Lung microvascular endothelial cell (primary cell): Measurements from ENCODE around the gene ARHGEF40. TPM values are rescaled to one million over a fixed set of nuclear protein-coding genes. Genes with fewer than 3 reads are reported as not detected.

ENCODE experiments used
- DNase-seq, 2 donors: peaks; one replicate each; pipeline versions ENCODE4 v3.0.0 to v3.0.0-alpha.2; 2010; ENCODE audit warnings: low read depth in 2 of 2
- total RNA-seq: library from RNA; depleted of rRNA; stranded (reverse); fragments of >200 nt; gene quantifications from 2 replicates; pipeline ENCODE4 v1.2.1, GENCODE V29; 2014

The ARHGEF40 gene
- total RNA-seq, 1 donor from 2014 or later, result 5.8 TPM

DNA sequence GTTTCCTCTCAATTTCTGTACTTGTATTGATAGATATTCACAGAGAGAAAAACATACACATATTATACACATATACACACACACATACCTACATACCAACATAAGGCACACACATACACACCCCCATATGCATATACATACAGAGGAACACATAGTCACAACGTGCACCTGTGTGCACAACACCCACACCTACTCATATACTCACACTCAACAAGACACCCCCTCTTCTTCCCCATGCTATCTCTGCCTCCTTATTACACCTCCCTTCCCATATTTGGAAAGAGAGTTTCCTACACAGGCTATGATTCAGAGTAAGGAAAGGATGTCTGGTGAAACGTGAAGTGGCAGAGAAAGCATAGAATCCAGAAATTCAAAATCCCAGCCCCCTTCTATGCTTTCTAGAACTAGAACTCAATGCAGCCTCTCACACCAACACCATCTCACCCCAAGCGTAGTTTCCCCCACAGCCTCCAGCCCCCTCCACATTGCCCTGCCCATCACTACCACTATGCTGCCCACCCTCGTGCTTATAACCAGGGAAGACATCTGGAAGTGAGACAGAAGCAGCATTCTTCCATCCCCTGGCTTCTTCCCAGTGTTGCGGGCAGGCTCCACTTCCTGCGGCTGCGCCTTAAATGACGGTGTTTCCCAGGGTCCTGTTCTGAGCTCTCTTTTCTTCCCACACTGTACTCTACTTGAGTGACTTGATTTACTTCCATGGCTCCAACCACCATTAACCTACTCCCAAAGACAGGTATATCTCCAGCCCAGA lies 10.1 kb upstream of the ARHGEF40 start:
- no peak for DNase-seq

DNA sequence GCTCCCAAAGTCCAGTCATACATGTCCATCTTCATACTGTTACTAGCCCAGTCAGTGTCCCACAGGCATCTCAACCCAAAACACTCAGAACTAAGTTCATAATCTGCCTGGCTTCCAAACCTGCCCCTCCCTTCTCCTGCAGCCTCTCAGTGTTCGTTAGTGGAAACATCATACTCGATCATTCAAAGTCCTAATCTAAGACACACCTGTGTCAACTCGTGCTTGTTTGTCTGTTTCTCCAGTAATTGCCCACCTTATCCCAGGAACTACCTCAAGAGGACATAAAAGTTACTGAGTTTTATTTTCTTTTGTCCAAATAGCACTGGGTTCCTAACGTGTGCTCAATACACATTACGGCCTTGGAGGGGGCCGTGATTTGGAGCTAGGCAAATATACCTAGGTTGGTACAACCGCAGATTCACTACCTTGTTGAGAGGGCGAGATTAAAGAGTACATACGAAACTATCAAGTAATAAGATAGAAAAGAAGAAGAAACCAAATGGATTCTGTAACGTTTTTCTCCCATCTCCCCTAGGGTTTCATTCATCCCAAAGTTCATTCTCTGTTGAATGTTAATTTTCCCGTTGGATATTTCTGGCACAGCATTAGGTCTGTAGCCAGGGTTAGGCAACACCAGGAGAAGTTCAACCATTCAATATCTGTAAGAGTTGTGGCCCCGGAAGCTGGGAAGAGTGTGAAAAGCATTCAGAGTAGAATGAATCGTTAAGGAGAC lies 9.3 kb upstream of the ARHGEF40 start:
- no peak for DNase-seq

- DNase-seq, result no peak
These were observed 8.8 kb upstream of the ARHGEF40 start for GRCh38 chr14:21061347-21061668.

DNA sequence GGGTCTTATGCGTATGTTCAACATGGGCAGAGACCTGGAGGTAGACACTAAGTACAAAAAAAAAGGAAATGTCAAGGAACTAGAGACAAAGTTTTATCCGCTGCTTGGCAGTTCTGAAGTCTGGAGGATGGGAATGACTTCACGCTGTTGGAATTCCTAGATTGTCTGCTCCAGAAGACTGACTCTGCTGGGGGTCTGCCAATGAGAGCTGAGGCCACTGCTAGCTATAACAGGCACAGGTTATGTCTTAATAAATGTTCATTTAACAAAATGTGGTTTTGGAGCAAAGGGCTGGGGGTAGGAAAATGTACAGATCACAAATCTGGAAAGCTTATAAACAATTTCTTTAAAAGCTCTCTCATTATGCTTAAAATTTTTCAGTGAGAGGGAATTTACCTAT lies 6.6 kb upstream of the ARHGEF40 start:
- peak in 1 of 2 donors; percentile 49 for DNase-seq

DNA sequence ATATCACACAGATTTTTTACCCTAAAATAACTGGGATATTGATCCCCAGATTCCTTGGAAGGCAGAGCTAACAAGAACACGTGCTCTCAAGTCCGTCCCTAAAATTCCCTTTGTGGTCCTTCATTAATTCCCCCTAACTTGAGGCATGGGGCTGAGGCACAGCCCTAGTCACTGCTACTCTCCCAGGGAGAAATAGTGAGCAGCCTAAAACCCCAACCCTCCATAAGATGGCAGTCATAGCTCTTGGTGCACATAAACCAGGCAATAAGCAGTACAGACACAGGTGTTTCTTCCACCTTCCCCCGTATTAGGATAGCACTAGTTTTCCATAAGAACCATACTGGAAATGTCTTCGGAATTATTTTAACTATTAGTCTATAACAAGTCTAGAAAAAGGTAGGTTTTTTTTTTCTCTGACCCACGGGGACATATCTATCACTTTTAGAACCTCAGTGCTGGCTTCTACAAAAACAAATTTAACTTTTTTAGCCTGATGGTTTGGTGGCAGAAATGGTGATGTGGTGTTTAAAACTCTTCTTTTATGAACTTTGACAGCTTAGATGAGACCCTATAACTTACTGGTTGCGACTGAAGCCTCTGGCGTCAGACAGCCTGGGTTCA lies 3.1 kb upstream of the ARHGEF40 start:
- peak in 1 of 2 donors; percentile 27 for DNase-seq

- peak; percentile 66 to 78 for DNase-seq
These were observed 1.4 kb upstream of the ARHGEF40 start for GRCh38 chr14:21068521-21069387.

DNA sequence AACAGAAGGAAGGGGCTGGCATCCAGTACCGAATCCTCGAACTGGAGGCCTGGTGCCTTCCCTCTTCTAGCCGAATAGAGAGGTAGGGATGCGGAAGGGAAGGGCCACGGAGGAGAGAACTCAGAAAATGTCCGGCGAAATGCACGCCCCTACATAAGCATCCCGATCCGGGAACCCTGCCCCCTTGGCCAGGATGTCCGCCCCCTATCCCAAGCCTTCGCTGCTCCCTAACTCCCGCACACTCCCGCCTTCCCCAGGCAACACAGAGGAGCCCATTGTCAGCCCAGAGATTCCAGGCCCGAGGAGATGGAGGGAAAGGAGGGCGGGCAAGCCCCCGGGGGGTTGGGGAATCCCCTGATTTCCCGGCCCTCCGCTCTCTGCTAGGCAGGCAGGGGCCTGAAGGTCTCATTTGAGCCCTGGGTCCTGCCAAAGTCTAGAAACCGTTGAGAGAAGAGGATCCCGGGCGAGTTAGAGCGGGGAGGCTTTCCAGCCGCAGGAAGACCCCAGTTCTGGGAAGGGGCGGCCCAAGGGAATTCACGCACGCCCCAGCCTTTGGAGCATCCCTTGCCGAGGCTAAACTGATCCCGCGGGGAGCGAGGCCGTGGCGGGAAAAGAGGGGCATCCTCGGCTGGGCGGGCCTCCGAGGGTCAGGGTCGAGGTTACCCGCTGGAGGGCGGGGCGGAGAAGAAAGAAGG lies 569 bp upstream of the ARHGEF40 start:
- peak in 1 of 2 donors; percentile 10 for DNase-seq

GRCh38 chr14:21070610-21071224 lies 613 bp downstream of the ARHGEF40 start:
- DNase-seq, result peak; percentile 32 to 37

- DNase-seq, result peak; percentile 65 to 92
These were observed 1.3 kb downstream of the ARHGEF40 start for GRCh38 chr14:21071225-21072030.

- DNase-seq, result no peak
These were observed 1.9 kb downstream of the ARHGEF40 start for GRCh38 chr14:21072031-21072473.

DNA sequence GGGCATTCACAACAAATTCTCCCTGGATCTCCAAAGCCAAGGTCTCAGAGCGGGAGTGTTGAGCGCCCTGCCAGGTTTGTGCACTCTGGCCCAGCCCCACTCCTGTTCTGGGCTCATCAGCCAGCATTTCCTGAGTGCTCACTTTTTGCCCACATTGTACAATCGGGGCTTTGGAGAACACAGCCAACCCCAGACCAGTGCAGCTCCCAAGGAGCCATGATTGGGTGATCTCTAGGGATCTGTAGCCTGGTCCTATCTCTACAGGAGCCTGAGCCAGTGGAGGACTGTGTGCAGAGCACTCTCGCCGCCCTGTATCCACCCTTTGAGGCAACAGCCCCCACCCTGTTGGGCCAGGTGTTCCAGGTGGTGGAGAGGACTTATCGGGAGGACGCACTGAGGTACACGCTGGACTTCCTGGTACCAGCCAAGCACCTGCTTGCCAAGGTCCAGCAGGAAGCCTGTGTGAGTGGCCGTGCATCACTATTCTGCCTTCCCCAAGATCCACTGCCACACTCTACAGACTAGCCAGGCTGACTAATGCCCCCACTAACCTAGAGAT lies 2.8 kb downstream of the ARHGEF40 start:
- DNase-seq, result no peak

GRCh38 chr14:21073921-21074320 lies 3.8 kb downstream of the ARHGEF40 start:
- DNase-seq, result no peak

GRCh38 chr14:21074398-21075272 lies 4.5 kb downstream of the ARHGEF40 start:
- DNase-seq, result no peak

DNA sequence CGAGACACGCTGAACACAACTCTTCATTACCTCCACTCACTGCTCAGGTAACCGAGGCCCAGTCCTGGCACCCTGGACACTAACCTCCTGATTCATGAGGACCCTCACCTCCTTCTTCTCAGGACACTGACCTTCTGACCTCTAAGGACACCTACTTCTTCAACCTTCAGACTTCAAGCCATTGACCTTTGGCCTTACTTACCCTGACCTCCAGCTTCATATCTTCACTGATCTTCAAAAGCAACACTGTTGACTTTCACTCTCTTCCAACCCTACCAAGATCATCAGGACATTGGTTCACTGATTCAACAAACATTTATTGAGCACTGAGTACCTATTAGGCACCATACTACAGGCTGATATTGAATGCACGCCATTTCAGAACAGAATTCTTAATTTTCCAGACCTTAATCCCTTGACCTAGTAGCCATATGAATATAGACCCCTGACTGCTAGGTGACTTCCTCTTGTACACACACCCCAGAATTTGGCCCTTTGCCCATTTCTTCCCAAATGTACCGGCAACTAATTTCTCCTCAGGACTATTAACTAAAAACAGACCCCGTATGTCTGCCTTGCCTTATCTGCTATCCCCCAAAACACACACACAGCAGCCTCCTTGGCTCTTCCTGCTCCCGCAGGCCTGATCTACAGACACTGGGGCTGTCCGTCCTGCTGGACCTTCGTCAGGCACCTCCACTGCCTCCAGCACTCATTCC lies 5.8 kb downstream of the ARHGEF40 start:
- DNase-seq, result no peak

DNA sequence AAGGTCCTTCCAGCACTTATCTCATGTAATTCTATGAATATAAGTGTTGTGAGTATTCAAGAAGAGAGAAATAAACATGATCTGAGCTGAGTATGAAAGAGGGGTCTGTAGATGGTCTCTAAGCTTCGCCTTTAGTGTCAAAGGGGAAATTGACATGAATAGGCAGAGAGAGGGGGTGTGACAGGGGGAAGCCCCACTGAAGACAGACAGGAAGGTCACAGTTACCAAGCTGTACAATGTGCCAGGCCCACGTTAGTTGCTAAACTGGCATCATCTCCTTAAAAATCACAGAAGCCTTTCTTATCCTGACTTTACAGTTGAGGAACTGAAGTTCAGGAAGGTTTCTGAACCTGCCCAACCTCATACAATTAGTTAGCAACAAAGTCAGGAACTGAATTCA lies 7.6 kb downstream of the ARHGEF40 start:
- DNase-seq, result no peak

- no peak for DNase-seq
These were observed 8.2 kb downstream of the ARHGEF40 start for GRCh38 chr14:21078287-21078686.

GRCh38 chr14:21078726-21079125 lies 8.6 kb downstream of the ARHGEF40 start:
- peak in 1 of 2 donors; percentile 83 for DNase-seq
